KG1 (cell line): ENCODE measurements around the gene ALAS1.
A peak's percentile ranks its signal among the peaks of the same experiment; 100 is the strongest.

Experiments used
- DNase-seq: peaks from one replicate; lab custom pipeline; 2025; lab: John Stamatoyannopoulos, UW

The ALAS1 gene

GRCh38 chr3:52221141-52221562, 23.2 kb downstream of the ALAS1 start:
- DNase-seq = no peak

- DNase-seq = no peak
These were observed 23.8 kb downstream of the ALAS1 start for GRCh38 chr3:52221563-52222318.

- no peak for DNase-seq
These were observed 24.6 kb downstream of the ALAS1 start for GRCh38 chr3:52222319-52223221.

GRCh38 chr3:52223449-52224408, 25.8 kb downstream of the ALAS1 start:
- no peak for DNase-seq

- peak; percentile 52 for DNase-seq
These were observed 27.7 kb downstream of the ALAS1 start, which contains the start of gene TLR9 for GRCh38 chr3:52225452-52226228. Gene TLR9, minus strand, starts transcription at chr3:52225645. Its CDS starts 116 bp downstream, at chr3:52225529.

GRCh38 chr3:52226229-52226817, 28.4 kb downstream of the ALAS1 start:
- no peak for DNase-seq

- DNase-seq = no peak
These were observed 29.2 kb downstream of the ALAS1 start for GRCh38 chr3:52227117-52227516.

- DNase-seq = no peak
These were observed 29.8 kb downstream of the ALAS1 start for GRCh38 chr3:52227766-52228165.

- DNase-seq = no peak
These were observed 30.3 kb downstream of the ALAS1 start for GRCh38 chr3:52228266-52228665.

GRCh38 chr3:52228751-52229291, 30.9 kb downstream of the ALAS1 start:
- no peak for DNase-seq

GRCh38 chr3:52229656-52230055, 31.7 kb downstream of the ALAS1 start:
- no peak for DNase-seq

GRCh38 chr3:52230461-52230860, 32.5 kb downstream of the ALAS1 start:
- no peak for DNase-seq

- no peak for DNase-seq
These were observed 33.0 kb downstream of the ALAS1 start for GRCh38 chr3:52230889-52231499.

- DNase-seq = peak; percentile 56
These were observed 33.7 kb downstream of the ALAS1 start for GRCh38 chr3:52231502-52232278.

- no peak for DNase-seq
These were observed 34.5 kb downstream of the ALAS1 start for GRCh38 chr3:52232279-52233107.

- DNase-seq = no peak
These were observed 35.2 kb downstream of the ALAS1 start for GRCh38 chr3:52233108-52233591.

- no peak for DNase-seq
These were observed 36.0 kb downstream of the ALAS1 start for GRCh38 chr3:52233968-52234367.
